Measurements from ENCODE around the gene GPRC5D.

GPRC5D gene

GRCh38 chr12:12912711-12913110 is 39.3 kb downstream of the GPRC5D start:
- in situ Hi-C loops (cut with HindIII; ENCODE audit: low sequenced_read_pairs) = no loop called here

- in situ Hi-C loops (cut with HindIII; ENCODE audit: low sequenced_read_pairs) = no loop called here
Observed at GRCh38 chr12:12909995-12910420, 42.0 kb downstream of the GPRC5D start.

GRCh38 chr12:12909228-12909994 is 42.6 kb downstream of the GPRC5D start:
- in situ Hi-C loops (cut with HindIII; ENCODE audit: low sequenced_read_pairs) = no loop called here

GRCh38 chr12:12908711-12909110 is 43.3 kb downstream of the GPRC5D start:
- in situ Hi-C loops (cut with HindIII; ENCODE audit: low sequenced_read_pairs) = no loop called here

GRCh38 chr12:12908252-12908651 is 43.7 kb downstream of the GPRC5D start:
- in situ Hi-C loops (cut with HindIII; ENCODE audit: low sequenced_read_pairs) = no loop called here

GRCh38 chr12:12907552-12907951 is 44.4 kb downstream of the GPRC5D start:
- in situ Hi-C loops (cut with HindIII; ENCODE audit: low sequenced_read_pairs) = no loop called here

GRCh38 chr12:12903642-12904609 is 48.0 kb downstream of the GPRC5D start:
- in situ Hi-C loops (cut with HindIII; ENCODE audit: low sequenced_read_pairs) = no loop called here

- in situ Hi-C loops (cut with HindIII; ENCODE audit: low sequenced_read_pairs) = no loop called here
Observed at GRCh38 chr12:12902036-12902435, 49.9 kb downstream of the GPRC5D start.

- in situ Hi-C loops (cut with HindIII; ENCODE audit: low sequenced_read_pairs) = no loop called here
Observed at GRCh38 chr12:12901158-12901791, 50.7 kb downstream of the GPRC5D start.

- in situ Hi-C loops (cut with HindIII; ENCODE audit: low sequenced_read_pairs) = no loop called here
Observed at GRCh38 chr12:12900786-12901157, 51.2 kb downstream of the GPRC5D start.

GRCh38 chr12:12899530-12900380 is 52.2 kb downstream of the GPRC5D start:
- in situ Hi-C loops (cut with HindIII; ENCODE audit: low sequenced_read_pairs) = no loop called here

GRCh38 chr12:12898911-12899511 is 53.0 kb downstream of the GPRC5D start:
- in situ Hi-C loops (cut with HindIII; ENCODE audit: low sequenced_read_pairs) = no loop called here

- in situ Hi-C loops (cut with HindIII; ENCODE audit: low sequenced_read_pairs) = no loop called here
Observed at GRCh38 chr12:12898136-12898717, 53.7 kb downstream of the GPRC5D start.

- in situ Hi-C loops (cut with HindIII; ENCODE audit: low sequenced_read_pairs) = no loop called here
Observed at GRCh38 chr12:12897302-12897701, 54.7 kb downstream of the GPRC5D start.

GRCh38 chr12:12896260-12896659 is 55.7 kb downstream of the GPRC5D start:
- in situ Hi-C loops (cut with HindIII; ENCODE audit: low sequenced_read_pairs) = no loop called here

- in situ Hi-C loops (cut with HindIII; ENCODE audit: low sequenced_read_pairs) = no loop called here
Observed at GRCh38 chr12:12893438-12893837, 58.5 kb downstream of the GPRC5D start.

GRCh38 chr12:12892681-12893141 is 59.3 kb downstream of the GPRC5D start:
- in situ Hi-C loops (cut with HindIII; ENCODE audit: low sequenced_read_pairs) = no loop called here

GRCh38 chr12:12891881-12892355 is 60.1 kb downstream of the GPRC5D start:
- in situ Hi-C loops (cut with HindIII; ENCODE audit: low sequenced_read_pairs) = no loop called here

- in situ Hi-C loops (cut with HindIII; ENCODE audit: low sequenced_read_pairs) = no loop called here
Observed at GRCh38 chr12:12891080-12891880, 60.7 kb downstream of the GPRC5D start, which contains the start of gene GPRC5A. TSS of gene GPRC5A (plus strand) at chr12:12891562. CDS start at chr12:12908250, 16,688 bp downstream.
